HG03442 (cell line): Measurements from ENCODE around the gene RYR1.
"Not testable (repeated sequence)": the region's sequence is repeated elsewhere in the genome, so short reads cannot be mapped to it uniquely, and the experiment has no call there.

Source experiments
- ATAC-seq: cut with Tn5 transposase; IDR thresholded peaks from one replicate; pipeline ENCODE4 v1.9.1; 2021; ENCODE audit warnings: mild to moderate bottlenecking, moderate library complexity; ENCODE audit not compliant: unreplicated experiment

RYR1 gene

GRCh38 chr19:38488096-38488495 is 54.6 kb downstream of the RYR1 start:
- ATAC-seq, result no peak

- ATAC-seq, result no peak
Observed at GRCh38 chr19:38488776-38489481, 55.4 kb downstream of the RYR1 start.

- ATAC-seq, result no peak
Observed at GRCh38 chr19:38490861-38491260, 57.4 kb downstream of the RYR1 start.

GRCh38 chr19:38492181-38492813 is 58.8 kb downstream of the RYR1 start:
- no peak for ATAC-seq

- no peak for ATAC-seq
Observed at GRCh38 chr19:38494379-38494778, 60.9 kb downstream of the RYR1 start.

GRCh38 chr19:38495375-38495774 is 61.9 kb downstream of the RYR1 start:
- not testable (repeated sequence) for ATAC-seq

- no peak for ATAC-seq
Observed at GRCh38 chr19:38496116-38496515, 62.6 kb downstream of the RYR1 start.

- no peak for ATAC-seq
Observed at GRCh38 chr19:38496603-38497487, 63.4 kb downstream of the RYR1 start.

- ATAC-seq, result no peak
Observed at GRCh38 chr19:38497907-38498306, 64.4 kb downstream of the RYR1 start.

GRCh38 chr19:38499532-38499931 is 66.0 kb downstream of the RYR1 start:
- no peak for ATAC-seq

- ATAC-seq, result no peak
Observed at GRCh38 chr19:38500450-38500849, 67.0 kb downstream of the RYR1 start.

- ATAC-seq, result no peak
Observed at GRCh38 chr19:38502410-38503076, 69.1 kb downstream of the RYR1 start.

GRCh38 chr19:38503077-38503410 is 69.6 kb downstream of the RYR1 start:
- ATAC-seq, result no peak

GRCh38 chr19:38505958-38506357 is 72.5 kb downstream of the RYR1 start:
- ATAC-seq, result no peak

- no peak for ATAC-seq
Observed at GRCh38 chr19:38506375-38506722, 72.9 kb downstream of the RYR1 start.

- ATAC-seq, result no peak
Observed at GRCh38 chr19:38506723-38507550, 73.4 kb downstream of the RYR1 start.

- no peak for ATAC-seq
Observed at GRCh38 chr19:38507551-38508127, 74.1 kb downstream of the RYR1 start.

- ATAC-seq, result no peak
Observed at GRCh38 chr19:38508507-38508906, 75.0 kb downstream of the RYR1 start.

GRCh38 chr19:38509027-38509426 is 75.5 kb downstream of the RYR1 start:
- no peak for ATAC-seq

- ATAC-seq, result no peak
Observed at GRCh38 chr19:38511074-38511708, 77.7 kb downstream of the RYR1 start.
